Measurements from ENCODE around the gene DST. TPM values are rescaled to one million over a fixed set of nuclear protein-coding genes. Genes with fewer than 3 reads are reported as not detected.

DST gene
- total and polyA plus RNA-seq, 2 experiments from 2014 or later: 103 to 369 TPM

DNA sequence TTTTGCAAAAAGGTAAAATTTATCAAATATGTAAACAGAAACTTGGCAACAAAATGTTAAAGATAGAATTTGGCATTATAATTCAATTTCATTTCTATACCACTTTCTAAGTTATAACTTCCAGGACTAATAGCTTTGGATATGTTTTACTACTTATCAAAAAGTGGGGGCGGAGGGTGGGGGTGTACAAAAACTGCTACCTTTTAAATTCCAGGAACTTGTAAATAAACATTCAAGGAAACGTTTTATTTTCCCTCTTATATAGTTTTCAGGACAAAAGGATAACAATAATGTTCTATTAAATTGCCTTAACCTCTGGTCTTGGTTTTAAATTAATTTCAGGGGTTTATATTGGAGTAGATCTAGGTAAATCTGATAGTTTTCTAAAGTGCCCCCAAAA lies 103.8 kb downstream of the DST start:
- H3K36me3 ChIP-seq (replicated peaks; ENCODE audit: insufficient read depth, low read depth): no peaks in the 10 kb centered on the region
- H3K4me3 ChIP-seq: peak overlapping the region; percentile 57
- H3K9me2 ChIP-seq (replicated peaks; ENCODE audit: insufficient read depth): no peaks in the 10 kb centered on the region
- H3K79me2 ChIP-seq: peaks cover 78% of the 10 kb centered on the region
- TF ChIP-seq EZH2phosphoT487 (IDR thresholded peaks at IDR 0.05; ENCODE audit: low read depth, severe bottlenecking, unreplicated experiment) (no peak), EZH2 (IDR thresholded peaks at IDR 0.05; ENCODE audit: borderline replicate concordance) (no peak)
- TF ChIP-seq, protein P1, sequence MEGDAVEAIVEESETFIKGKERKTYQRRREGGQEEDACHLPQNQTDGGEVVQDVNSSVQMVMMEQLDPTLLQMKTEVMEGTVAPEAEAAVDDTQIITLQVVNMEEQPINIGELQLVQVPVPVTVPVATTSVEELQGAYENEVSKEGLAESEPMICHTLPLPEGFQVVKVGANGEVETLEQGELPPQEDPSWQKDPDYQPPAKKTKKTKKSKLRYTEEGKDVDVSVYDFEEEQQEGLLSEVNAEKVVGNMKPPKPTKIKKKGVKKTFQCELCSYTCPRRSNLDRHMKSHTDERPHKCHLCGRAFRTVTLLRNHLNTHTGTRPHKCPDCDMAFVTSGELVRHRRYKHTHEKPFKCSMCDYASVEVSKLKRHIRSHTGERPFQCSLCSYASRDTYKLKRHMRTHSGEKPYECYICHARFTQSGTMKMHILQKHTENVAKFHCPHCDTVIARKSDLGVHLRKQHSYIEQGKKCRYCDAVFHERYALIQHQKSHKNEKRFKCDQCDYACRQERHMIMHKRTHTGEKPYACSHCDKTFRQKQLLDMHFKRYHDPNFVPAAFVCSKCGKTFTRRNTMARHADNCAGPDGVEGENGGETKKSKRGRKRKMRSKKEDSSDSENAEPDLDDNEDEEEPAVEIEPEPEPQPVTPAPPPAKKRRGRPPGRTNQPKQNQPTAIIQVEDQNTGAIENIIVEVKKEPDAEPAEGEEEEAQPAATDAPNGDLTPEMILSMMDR (IDR thresholded peaks at IDR 0.05; ENCODE audit: poor library complexity): no peak
- no peak for DNase-seq (ENCODE audit: low spot score)
- H3K4me1 ChIP-seq (ENCODE audit: insufficient read depth): peaks cover 28% of the 10 kb centered on the region
- no peak overlapping the region for H2AFZ ChIP-seq
- peaks cover 11% of the 10 kb centered on the region for H4K20me1 ChIP-seq (ENCODE audit: insufficient read depth, poor library complexity, severe bottlenecking)
- H3K4me2 ChIP-seq: peak overlapping the region; percentile 79
- no peaks in the 10 kb centered on the region for H3K9me3 ChIP-seq (ENCODE audit: low read depth)
- H3K27ac ChIP-seq: no peak overlapping the region
- WGBS (ENCODE audit: low lambda C conversion rate, missing lambda C conversion rate): 58% methylated on average over 2 of the region's 2 CpGs
- H3K27me3 ChIP-seq: no peaks in the 10 kb centered on the region

GRCh38 chr6:56537223-56537770 lies 105.4 kb downstream of the DST start:
- H3K27ac ChIP-seq: no peak overlapping the region
- H3K27me3 ChIP-seq: no peaks in the 10 kb centered on the region
- peaks cover 26% of the 10 kb centered on the region for H3K4me1 ChIP-seq (ENCODE audit: insufficient read depth)
- no peak for DNase-seq (ENCODE audit: low spot score)
- no peaks in the 10 kb centered on the region for H3K36me3 ChIP-seq (replicated peaks; ENCODE audit: insufficient read depth, low read depth)
- H4K20me1 ChIP-seq (ENCODE audit: insufficient read depth, poor library complexity, severe bottlenecking): peaks cover 11% of the 10 kb centered on the region
- H3K9me2 ChIP-seq (replicated peaks; ENCODE audit: insufficient read depth): no peaks in the 10 kb centered on the region
- no peak overlapping the region for H2AFZ ChIP-seq
- TF ChIP-seq EZH2 (IDR thresholded peaks at IDR 0.05; ENCODE audit: borderline replicate concordance) (no peak), EZH2phosphoT487 (IDR thresholded peaks at IDR 0.05; ENCODE audit: low read depth, severe bottlenecking, unreplicated experiment) (no peak)
- no peaks in the 10 kb centered on the region for H3K9me3 ChIP-seq (ENCODE audit: low read depth)
- peak overlapping the region; percentile 79 for H3K4me2 ChIP-seq
- H3K4me3 ChIP-seq: no peak overlapping the region
- H3K79me2 ChIP-seq: peaks cover 74% of the 10 kb centered on the region

GRCh38 chr6:56536536-56536935 lies 106.2 kb downstream of the DST start:
- no peaks in the 10 kb centered on the region for H3K9me2 ChIP-seq (replicated peaks; ENCODE audit: insufficient read depth)
- TF ChIP-seq, protein P1 (IDR thresholded peaks at IDR 0.05; ENCODE audit: poor library complexity): no peak
- TF ChIP-seq EZH2 (IDR thresholded peaks at IDR 0.05; ENCODE audit: borderline replicate concordance) (no peak), EZH2phosphoT487 (IDR thresholded peaks at IDR 0.05; ENCODE audit: low read depth, severe bottlenecking, unreplicated experiment) (no peak)
- peaks cover 70% of the 10 kb centered on the region for H3K79me2 ChIP-seq

GRCh38 chr6:56535626-56536025 lies 107.1 kb downstream of the DST start:
- Histone ChIP-seq H3K4me1 (ENCODE audit: insufficient read depth) (peaks cover 15% of the 10 kb centered on the region), H3K79me2 (peaks cover 65% of the 10 kb centered on the region), H3K4me3 (no peak overlapping the region), H3K9me3 (ENCODE audit: low read depth) (no peaks in the 10 kb centered on the region), H3K27me3 (no peaks in the 10 kb centered on the region), H3K27ac (no peak overlapping the region), H3K4me2 (no peak overlapping the region), H3K9me2 (replicated peaks; ENCODE audit: insufficient read depth) (no peaks in the 10 kb centered on the region), H4K20me1 (ENCODE audit: insufficient read depth, poor library complexity, severe bottlenecking) (peaks cover 11% of the 10 kb centered on the region), H2AFZ (no peak overlapping the region), H3K36me3 (replicated peaks; ENCODE audit: insufficient read depth, low read depth) (no peaks in the 10 kb centered on the region)
- no peak for DNase-seq (ENCODE audit: low spot score)
- TF ChIP-seq EZH2 (IDR thresholded peaks at IDR 0.05; ENCODE audit: borderline replicate concordance) (no peak), EZH2phosphoT487 (IDR thresholded peaks at IDR 0.05; ENCODE audit: low read depth, severe bottlenecking, unreplicated experiment) (no peak)
- TF ChIP-seq, protein P1 (IDR thresholded peaks at IDR 0.05; ENCODE audit: poor library complexity): no peak

More at GRCh38 chr6:56536536-56536935, 106.2 kb downstream of the DST start:
- Histone ChIP-seq H3K36me3 (replicated peaks; ENCODE audit: insufficient read depth, low read depth) (no peaks in the 10 kb centered on the region), H2AFZ (no peak overlapping the region), H3K4me1 (ENCODE audit: insufficient read depth) (peaks cover 22% of the 10 kb centered on the region), H3K27ac (no peak overlapping the region), H3K27me3 (no peaks in the 10 kb centered on the region), H3K9me3 (ENCODE audit: low read depth) (no peaks in the 10 kb centered on the region), H4K20me1 (ENCODE audit: insufficient read depth, poor library complexity, severe bottlenecking) (peaks cover 11% of the 10 kb centered on the region), H3K4me3 (no peak overlapping the region), H3K4me2 (no peak overlapping the region)
- 96% methylated on average over 2 of the region's 2 CpGs for WGBS (ENCODE audit: low lambda C conversion rate, missing lambda C conversion rate)
- no peak for DNase-seq (ENCODE audit: low spot score)

Measured in hepatocyte (in vitro differentiated cells).